Astrocyte of the spinal cord (primary cell): ENCODE results near the gene RTN4.

Experiments used
- DNase-seq: peaks from one replicate; pipeline ENCODE4 v3.0.0; 2011; ENCODE audit warnings: low read depth, low spot score
- H3K4me3 ChIP-seq: 2 replicates; pipeline ENCODE4 v1.5.1; 2011; ENCODE audit warnings: low read depth, mild to moderate bottlenecking, low read length, moderate library complexity
- CTCF ChIP-seq: IDR thresholded peaks from 2 replicates; pipeline ENCODE4 v1.5.1; 2012; ENCODE audit warnings: low read depth, mild to moderate bottlenecking, low read length, inconsistent platforms
- in situ Hi-C: cut with HindIII; loops from 2 replicates; pipeline ENCODE4 v1.10.0; 2017; ENCODE audit warnings: low sequenced_read_pairs

Gene RTN4

GRCh38 chr2:54977149-54977548 lies 73.1 kb downstream of the RTN4 start:
- no peak for TF ChIP-seq CTCF
- no peak overlapping the region for H3K4me3 ChIP-seq
- DNase-seq, result no peak
- in situ Hi-C loops, result no loop called here

- TF ChIP-seq CTCF, result no peak
- in situ Hi-C loops, result no loop called here
- DNase-seq, result no peak
- H3K4me3 ChIP-seq, result no peak overlapping the region
These were observed 74.4 kb downstream of the RTN4 start for GRCh38 chr2:54975598-54976492.

GRCh38 chr2:54975175-54975574 lies 75.1 kb downstream of the RTN4 start:
- no peak overlapping the region for H3K4me3 ChIP-seq
- DNase-seq, result no peak
- no peak for TF ChIP-seq CTCF
- in situ Hi-C loops, result no loop called here

- H3K4me3 ChIP-seq, result no peak overlapping the region
- DNase-seq, result no peak
- TF ChIP-seq CTCF, result no peak
- in situ Hi-C loops, result no loop called here
These were observed 80.3 kb downstream of the RTN4 start for GRCh38 chr2:54969940-54970338.

- no peak overlapping the region for H3K4me3 ChIP-seq
- TF ChIP-seq CTCF, result no peak
- DNase-seq, result no peak
- in situ Hi-C loops, result no loop called here
These were observed 80.8 kb downstream of the RTN4 start for GRCh38 chr2:54969295-54969939.

- H3K4me3 ChIP-seq, result no peak overlapping the region
- in situ Hi-C loops, result no loop called here
- no peak for DNase-seq
- no peak for TF ChIP-seq CTCF
These were observed 81.6 kb downstream of the RTN4 start for GRCh38 chr2:54968561-54969218.
